AG10803 (cell line): ENCODE data around the gene SNRNP70.

Experiments
- DNase-seq: peaks from one replicate; pipeline ENCODE4 v3.0.0; 2010; ENCODE audit warnings: low read depth
- H3K4me3 ChIP-seq: 2 replicates; pipeline ENCODE4 v1.5.1; 2011; ENCODE audit warnings: mild to moderate bottlenecking, low read length, control low read depth
- TF ChIP-seq, protein P1 (sequence below): conservative IDR thresholded peaks from 2 replicates; pipeline ENCODE4 v1.5.1; 2011; ENCODE audit warnings: mild to moderate bottlenecking, low read length, control low read depth, inconsistent platforms

The SNRNP70 gene

DNA sequence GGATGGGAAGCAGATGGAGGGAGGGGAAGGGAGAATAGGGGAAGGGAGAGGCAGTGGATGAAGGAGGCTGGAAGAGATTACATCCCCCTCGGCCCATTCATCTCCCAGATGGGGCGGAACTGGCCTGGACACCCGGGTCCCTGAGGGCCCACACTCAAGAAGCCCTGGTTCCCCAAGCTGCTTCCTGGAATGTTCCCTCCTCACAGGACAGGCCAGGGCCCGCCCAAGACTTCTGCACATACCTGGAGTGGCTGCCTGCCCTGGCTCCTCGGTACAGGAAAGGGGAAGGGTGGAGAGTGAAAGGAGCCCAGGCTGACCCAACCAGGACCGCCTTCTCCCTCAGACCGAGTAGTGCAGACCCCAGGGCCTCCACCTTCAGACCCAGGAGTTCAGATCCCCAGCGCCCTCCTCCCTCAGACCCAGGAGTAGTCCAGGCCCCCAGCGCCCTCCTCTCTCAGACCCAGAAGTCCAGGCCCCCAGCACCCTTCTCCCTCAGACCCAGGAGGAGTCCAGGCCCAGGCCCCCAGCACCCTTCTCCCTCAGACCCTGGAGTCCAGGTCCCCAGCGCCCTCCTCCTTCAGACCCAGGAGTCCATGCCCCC is 21.1 kb upstream of the SNRNP70 start:
- H3K4me3 ChIP-seq, result peak overlapping the region; percentile 29
- TF ChIP-seq, protein P1, sequence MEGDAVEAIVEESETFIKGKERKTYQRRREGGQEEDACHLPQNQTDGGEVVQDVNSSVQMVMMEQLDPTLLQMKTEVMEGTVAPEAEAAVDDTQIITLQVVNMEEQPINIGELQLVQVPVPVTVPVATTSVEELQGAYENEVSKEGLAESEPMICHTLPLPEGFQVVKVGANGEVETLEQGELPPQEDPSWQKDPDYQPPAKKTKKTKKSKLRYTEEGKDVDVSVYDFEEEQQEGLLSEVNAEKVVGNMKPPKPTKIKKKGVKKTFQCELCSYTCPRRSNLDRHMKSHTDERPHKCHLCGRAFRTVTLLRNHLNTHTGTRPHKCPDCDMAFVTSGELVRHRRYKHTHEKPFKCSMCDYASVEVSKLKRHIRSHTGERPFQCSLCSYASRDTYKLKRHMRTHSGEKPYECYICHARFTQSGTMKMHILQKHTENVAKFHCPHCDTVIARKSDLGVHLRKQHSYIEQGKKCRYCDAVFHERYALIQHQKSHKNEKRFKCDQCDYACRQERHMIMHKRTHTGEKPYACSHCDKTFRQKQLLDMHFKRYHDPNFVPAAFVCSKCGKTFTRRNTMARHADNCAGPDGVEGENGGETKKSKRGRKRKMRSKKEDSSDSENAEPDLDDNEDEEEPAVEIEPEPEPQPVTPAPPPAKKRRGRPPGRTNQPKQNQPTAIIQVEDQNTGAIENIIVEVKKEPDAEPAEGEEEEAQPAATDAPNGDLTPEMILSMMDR, result no peak

DNA sequence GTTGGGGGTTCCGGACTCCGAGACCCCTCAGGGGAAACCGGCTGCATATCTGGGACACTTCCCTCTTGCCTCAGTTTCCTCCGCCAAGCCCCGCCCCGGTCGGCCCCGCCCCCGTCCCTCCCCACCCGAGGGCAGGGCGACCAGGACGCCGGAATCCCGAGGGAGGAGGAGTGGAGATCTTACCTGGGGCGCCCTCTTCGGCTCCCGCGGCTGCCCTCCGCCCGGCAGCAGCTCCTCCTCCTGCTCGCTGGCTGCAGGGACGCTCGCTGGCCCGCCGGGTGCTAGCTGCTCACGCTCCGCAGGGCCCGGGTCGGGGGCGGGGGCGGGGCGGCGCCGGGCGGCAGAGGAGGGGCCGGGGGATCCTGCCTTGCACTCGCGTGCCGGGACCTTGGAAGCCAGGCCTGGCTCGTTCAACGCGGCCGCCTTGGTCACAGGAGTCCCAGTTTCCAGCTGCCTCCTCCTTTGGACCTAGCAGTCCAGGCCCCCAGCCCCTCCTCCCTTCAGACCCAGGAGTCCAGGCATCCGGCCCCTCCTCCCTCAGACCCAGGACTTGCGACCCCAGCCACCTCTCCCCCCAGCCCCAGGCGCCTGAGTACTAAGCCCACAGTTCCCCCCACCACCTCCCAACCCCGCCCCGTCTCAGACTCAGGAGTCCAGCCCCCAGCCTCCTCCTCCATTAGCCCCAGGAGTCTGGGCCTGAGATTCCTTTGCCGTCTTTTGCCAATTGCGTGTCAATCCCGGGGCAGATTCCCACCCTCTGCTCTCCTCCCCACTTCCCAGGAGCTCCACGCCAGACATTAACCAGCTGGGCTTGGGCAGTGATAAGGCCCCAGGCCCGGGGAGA is 20.3 kb upstream of the SNRNP70 start, which contains the start of gene NTF4:
TSS of gene NTF4 (minus strand) at position 51 of the 844 bp plus-strand sequence. CDS start 2,821 bp downstream, outside the sequence.
- H3K4me3 ChIP-seq, result peak within 1 kb of the TSS; percentile 29
- no peak for DNase-seq
- TF ChIP-seq, protein P1, result no peak

More for the DNA sequence above, 21.1 kb upstream of the SNRNP70 start:
- DNase-seq, result no peak

DNA sequence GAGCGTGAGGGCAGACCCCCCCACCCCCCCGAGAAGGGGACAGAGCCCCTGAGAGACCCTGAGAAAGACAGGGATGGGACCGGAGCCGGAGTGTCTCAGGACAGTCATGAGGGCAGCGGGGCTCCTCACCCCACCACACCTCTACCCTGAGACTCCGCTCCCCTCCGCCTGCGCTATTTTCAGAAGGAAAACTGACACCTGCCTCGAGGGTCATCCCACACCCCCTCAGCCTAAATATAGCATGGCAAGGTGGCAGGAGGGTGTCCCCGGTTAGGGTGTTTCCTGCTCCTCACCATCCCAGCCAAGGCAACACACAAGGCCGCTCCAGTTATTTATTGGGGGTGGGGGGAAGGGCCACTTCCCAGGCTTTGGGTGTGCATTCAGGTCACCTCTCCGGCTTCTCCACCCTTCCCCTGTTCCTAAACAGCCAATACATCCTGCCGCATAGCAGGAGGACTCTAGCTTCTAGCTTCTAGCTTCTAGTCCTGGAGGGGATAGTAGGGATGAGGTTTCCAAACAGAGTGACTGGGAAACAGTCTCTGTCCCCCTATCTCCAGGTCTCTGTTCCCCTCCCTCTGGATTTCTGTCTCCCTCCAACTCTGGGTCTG is 19.2 kb upstream of the SNRNP70 start:
- TF ChIP-seq, protein P1, result no peak
- DNase-seq, result no peak
- H3K4me3 ChIP-seq, result no peak overlapping the region

DNA sequence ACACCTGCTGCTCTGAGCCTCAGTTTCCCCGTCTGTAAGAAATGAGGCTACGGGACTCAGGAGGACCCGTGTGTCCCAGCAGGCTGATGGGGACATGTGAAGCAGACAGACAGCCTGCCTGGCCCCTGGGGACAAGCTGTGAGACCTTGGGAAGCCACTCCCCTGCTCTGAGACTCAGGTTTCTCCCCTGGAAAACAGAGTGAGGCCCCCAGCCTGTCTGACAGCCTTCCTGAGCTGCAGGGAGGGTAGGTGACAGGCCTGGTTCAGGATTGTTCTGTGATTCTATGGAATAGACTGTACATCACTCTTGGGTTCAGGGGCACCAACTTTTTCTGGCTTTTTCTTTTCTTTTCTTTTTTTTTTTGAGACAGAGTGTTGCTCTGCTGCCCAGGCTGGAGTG is 17.7 kb upstream of the SNRNP70 start:
- TF ChIP-seq, protein P1, result no peak
- no peak overlapping the region for H3K4me3 ChIP-seq
- no peak for DNase-seq

DNA sequence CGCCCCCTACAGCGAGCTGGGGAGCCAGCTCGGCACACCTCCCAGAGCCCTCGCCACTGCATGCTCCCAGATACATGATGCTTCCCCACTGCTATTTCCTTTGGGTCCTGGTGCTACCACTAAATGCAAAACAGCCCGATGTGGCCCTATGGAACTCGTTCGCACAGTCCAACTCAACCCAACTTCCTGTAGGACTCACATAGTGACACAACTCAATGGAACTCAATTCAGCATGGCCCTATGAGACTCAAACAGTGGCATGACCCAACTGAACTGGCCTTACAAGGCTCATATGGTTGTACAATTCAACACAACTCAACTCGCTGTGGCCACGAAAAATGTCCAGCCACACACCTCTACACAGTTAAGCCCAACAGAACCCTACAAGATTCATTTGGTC is 16.2 kb upstream of the SNRNP70 start:
- no peak for DNase-seq
- TF ChIP-seq, protein P1, result no peak
- no peak overlapping the region for H3K4me3 ChIP-seq

DNA sequence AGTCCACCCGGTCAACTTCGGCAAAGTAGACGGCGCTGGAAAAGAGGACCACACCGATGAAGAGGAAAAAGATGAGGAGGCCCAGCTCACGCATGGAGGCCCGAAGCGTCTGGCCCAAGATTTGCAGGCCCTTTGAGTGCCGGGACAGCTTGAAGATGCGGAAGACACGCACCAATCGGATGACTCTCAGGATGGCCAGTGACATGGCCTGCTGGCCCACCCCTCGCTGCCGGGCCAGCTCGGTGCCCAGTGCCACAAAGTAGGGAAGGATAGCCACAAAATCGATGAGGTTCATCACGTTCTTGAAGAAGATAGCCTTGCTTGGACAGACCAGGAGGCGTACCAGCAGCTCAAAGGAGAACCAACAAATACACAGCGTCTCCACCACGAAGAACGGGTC is 14.8 kb upstream of the SNRNP70 start:
- DNase-seq, result no peak
- TF ChIP-seq, protein P1, result no peak
- H3K4me3 ChIP-seq, result no peak overlapping the region
